MCF 10A (cell line): ENCODE results near the gene MLX. TPM values are rescaled to one million over a fixed set of nuclear protein-coding genes. Genes with fewer than 3 reads are reported as not detected.

Experiments used
- BruUV-seq: library from RNA; stranded (reverse); fragments of 400-500 nt; replicated peaks from 2 replicates; lab custom pipeline; 2021; lab: Mats Ljungman, UMichigan
- CTCF ChIA-PET: fragments of 300-600 bp; sonication (Branson Sonifier 250); formaldehyde crosslinking; extraction: SDS; loops from one replicate; lab custom pipeline; 2021; ENCODE audit warnings: antibody characterized with exemption, inconsistent platforms; lab: Yijun Ruan, JAX
- POLR2A ChIA-PET: fragments of 300-600, 350-650 bp; sonication (Branson Sonifier 250); formaldehyde crosslinking; extraction: SDS; loops from one replicate; lab custom pipeline; 2020; ENCODE audit warnings: antibody characterized with exemption, inconsistent platforms; lab: Yijun Ruan, JAX
- DNase-seq: peaks from one replicate; pipeline ENCODE4 v3.0.0-alpha.2; 2018; ENCODE audit not compliant: unreplicated experiment
- H3K27ac Mint-ChIP-seq: one replicate; pipeline ENCODE4 v1.8.0; 2022; ENCODE audit warnings: mild to moderate bottlenecking, low read depth, mixed read lengths; ENCODE audit not compliant: unreplicated experiment
- H3K27me3 Mint-ChIP-seq: one replicate; pipeline ENCODE4 v1.8.0; 2022; ENCODE audit warnings: mixed read lengths; ENCODE audit not compliant: insufficient read depth, unreplicated experiment
- H3K36me3 Mint-ChIP-seq: one replicate; pipeline ENCODE4 v1.8.0; 2022; ENCODE audit warnings: mild to moderate bottlenecking, moderate library complexity, mixed read lengths; ENCODE audit not compliant: insufficient read depth, unreplicated experiment
- H3K4me1 Mint-ChIP-seq: one replicate; pipeline ENCODE4 v1.8.0; 2022; ENCODE audit warnings: mixed read lengths; ENCODE audit not compliant: insufficient read depth, unreplicated experiment
- H3K4me3 Mint-ChIP-seq: one replicate; pipeline ENCODE4 v1.8.0; 2022; ENCODE audit warnings: mild to moderate bottlenecking, moderate library complexity, mixed read lengths; ENCODE audit not compliant: unreplicated experiment
- H3K9me3 Mint-ChIP-seq: one replicate; pipeline ENCODE4 v1.8.0; 2022; ENCODE audit warnings: mixed read lengths; ENCODE audit not compliant: unreplicated experiment
- CTCF ChIP-seq: fragments of 200-600 bp; IDR thresholded peaks from one replicate; pipeline ENCODE4 v1.8.0; 2022; ENCODE audit warnings: antibody characterized with exemption, mild to moderate bottlenecking; ENCODE audit not compliant: unreplicated experiment
- intact Hi-C: fragments of 100-400 bp; cut with micrococcal nuclease; formaldehyde crosslinking; loops from 2 replicates; pipeline ENCODE4 v1.14.1; 2022
- total RNA-seq: library from RNA; stranded (reverse); gene quantifications from 2 replicates; pipeline ENCODE4 v1.2.3, GENCODE V29; 2022

Gene MLX
- total RNA-seq, 1 experiment from 2014 or later = 39.6 TPM

- TF ChIP-seq CTCF = no peak
- ChIA-PET POLR2A (interaction anchor here (1.0 to 8.6 kb wide), 2 partner anchors 18 to 36 kb away, joined by 3 to 83 read pairs; partner anchors contain the start of genes RETREG3 and TUBG1), CTCF (interaction anchor here (0.6 to 1.4 kb wide), 5 partner anchors 12 to 169 kb away, joined by 3 to 4 read pairs (median 4); partner anchors contain the start of gene RETREG3)
- intact Hi-C loops = no loop called here
- Mint-ChIP-seq H3K36me3 (peaks cover 68% of the 10 kb centered on the region), H3K9me3 (no peaks in the 10 kb centered on the region), H3K27ac (no peak overlapping the region), H3K4me1 (peaks cover 21% of the 10 kb centered on the region), H3K27me3 (no peaks in the 10 kb centered on the region), H3K4me3 (no peak overlapping the region)
- no peak for DNase-seq
- no TSS peak for BruUV-seq
Observed at GRCh38 chr17:42590886-42591285, 24.0 kb downstream of the MLX start.

GRCh38 chr17:42591411-42591810, 24.5 kb downstream of the MLX start:
- intact Hi-C loops = no loop called here
- Mint-ChIP-seq H3K27me3 (no peaks in the 10 kb centered on the region), H3K36me3 (peaks cover 68% of the 10 kb centered on the region), H3K4me3 (no peak overlapping the region), H3K4me1 (peaks cover 21% of the 10 kb centered on the region), H3K9me3 (no peaks in the 10 kb centered on the region), H3K27ac (no peak overlapping the region)
- no peak for DNase-seq
- ChIA-PET POLR2A (interaction anchor here (3.4 kb wide), 1 partner anchor 18 kb away, joined by 21 read pairs; the partner anchor contains the start of genes RETREG3 and TUBG1), CTCF (interaction anchor here (0.6 to 1.4 kb wide), 4 partner anchors 13 to 88 kb away, joined by 3 to 4 read pairs (median 4); partner anchors contain the start of gene RETREG3)
- TF ChIP-seq CTCF = no peak
- no TSS peak for BruUV-seq

GRCh38 chr17:42596386-42596785, 29.5 kb downstream of the MLX start:
- ChIA-PET CTCF (interaction anchor here (0.6 to 1.0 kb wide), 5 partner anchors 9 to 225 kb away, joined by 3 to 6 read pairs (median 3); no protein-coding TSS in a partner anchor), POLR2A (interaction anchor here (0.7 to 1.9 kb wide), 2 partner anchors 12 to 25 kb away, joined by 3 to 10 read pairs; partner anchors contain the start of gene RETREG3)
- intact Hi-C loops = no loop called here
- Mint-ChIP-seq H3K4me1 (no peaks in the 10 kb centered on the region), H3K36me3 (peaks cover 28% of the 10 kb centered on the region), H3K9me3 (no peaks in the 10 kb centered on the region), H3K27ac (no peak overlapping the region), H3K4me3 (no peak overlapping the region), H3K27me3 (no peaks in the 10 kb centered on the region)
- no peak for TF ChIP-seq CTCF
- BruUV-seq = no TSS peak
- no peak for DNase-seq

GRCh38 chr17:42598905-42599304, 32.0 kb downstream of the MLX start:
- Mint-ChIP-seq H3K36me3 (peaks cover 22% of the 10 kb centered on the region), H3K27ac (no peak overlapping the region), H3K27me3 (no peaks in the 10 kb centered on the region), H3K4me3 (no peak overlapping the region), H3K4me1 (no peaks in the 10 kb centered on the region), H3K9me3 (no peaks in the 10 kb centered on the region)
- ChIA-PET POLR2A (interaction anchor here (0.7 to 3.4 kb wide), 5 partner anchors 10 to 73 kb away, joined by 3 to 28 read pairs (median 5); partner anchors contain the start of genes PSMC3IP, RETREG3 and TUBG1), CTCF (interaction anchor here (0.6 to 0.9 kb wide), 2 partner anchors 13 to 20 kb away, joined by 3 read pairs; no protein-coding TSS in a partner anchor)
- no TSS peak for BruUV-seq
- no peak for TF ChIP-seq CTCF
- DNase-seq = no peak
- intact Hi-C loops = no loop called here
